Neutrophil (primary cell): ENCODE data around the gene MLLT6.

ENCODE experiments used
- H3K27ac ChIP-seq: fragments of 200-600 bp; sonication (generic); 2 replicates; pipeline ENCODE4 v1.5.1; 2016; ENCODE audit warnings: mild to moderate bottlenecking, moderate library complexity
- H3K27me3 ChIP-seq: fragments of 200-600 bp; sonication (generic); 2 replicates; pipeline ENCODE4 v1.6.0; 2016; ENCODE audit warnings: mild to moderate bottlenecking
- H3K36me3 ChIP-seq: fragments of 200-600 bp; sonication (generic); 2 replicates; pipeline ENCODE4 v1.5.1; 2017
- H3K4me1 ChIP-seq, 2 experiments: fragments of 200-600 bp in 1 of 2; sonication (generic) in 1 of 2; 1 replicate in 1 of 2; 2 replicates in 1 of 2; pipeline versions ENCODE4 v1.5.1 to v1.6.1; 2013 to 2016; ENCODE audit warnings: low read depth in 1 of 2, low read length in 1 of 2, mild to moderate bottlenecking in 1 of 2, moderate library complexity in 1 of 2; ENCODE audit not compliant: control insufficient read depth in 1 of 2, insufficient read depth in 1 of 2
- H3K4me3 ChIP-seq, 2 experiments: fragments of 200-600 bp in 1 of 2; sonication (generic) in 1 of 2; 1 replicate in 1 of 2; 2 replicates in 1 of 2; pipeline ENCODE4 v1.5.1; 2013 to 2016; ENCODE audit warnings: low read depth in 1 of 2, low read length in 1 of 2, mild to moderate bottlenecking in 1 of 2, moderate library complexity in 1 of 2
- H3K9me3 ChIP-seq: fragments of 200-600 bp; sonication (generic); 2 replicates; pipeline ENCODE4 v1.5.1; 2016
- CTCF ChIP-seq: fragments of 200-600 bp; sonication (generic); IDR thresholded peaks from 2 replicates; pipeline ENCODE4 v1.5.1; 2016; ENCODE audit warnings: antibody characterized with exemption

Gene MLLT6

GRCh38 chr17:38659415-38659814 lies 45.7 kb upstream of the MLLT6 start:
- Histone ChIP-seq H3K9me3 (no peaks in the 10 kb centered on the region), H3K4me1 (no peaks in the 10 kb centered on the region), H3K36me3 (no peaks in the 10 kb centered on the region), H3K27me3 (peaks cover 85% of the 10 kb centered on the region), H3K27ac (no peak overlapping the region), H3K4me3 (no peak overlapping the region)
- TF ChIP-seq CTCF, result no peak

- peaks cover 86% of the 10 kb centered on the region for H3K27me3 ChIP-seq
- H3K27ac ChIP-seq, result no peak overlapping the region
- no peak overlapping the region for H3K4me3 ChIP-seq
- H3K4me1 ChIP-seq, result no peaks in the 10 kb centered on the region
- no peaks in the 10 kb centered on the region for H3K9me3 ChIP-seq
- no peak for TF ChIP-seq CTCF
- no peaks in the 10 kb centered on the region for H3K36me3 ChIP-seq
Measured at GRCh38 chr17:38660097-38661025, 44.7 kb upstream of the MLLT6 start.

GRCh38 chr17:38663125-38663751 lies 41.8 kb upstream of the MLLT6 start:
- no peaks in the 10 kb centered on the region for H3K4me1 ChIP-seq
- peaks cover 89% of the 10 kb centered on the region for H3K27me3 ChIP-seq
- no peak overlapping the region for H3K4me3 ChIP-seq
- no peak for TF ChIP-seq CTCF
- no peaks in the 10 kb centered on the region for H3K36me3 ChIP-seq
- H3K9me3 ChIP-seq, result no peaks in the 10 kb centered on the region
- H3K27ac ChIP-seq, result no peak overlapping the region

- no peak for TF ChIP-seq CTCF
- Histone ChIP-seq H3K4me1 (no peaks in the 10 kb centered on the region), H3K9me3 (no peaks in the 10 kb centered on the region), H3K27me3 (peaks cover 89% of the 10 kb centered on the region), H3K27ac (no peak overlapping the region), H3K36me3 (no peaks in the 10 kb centered on the region), H3K4me3 (no peak overlapping the region)
Measured at GRCh38 chr17:38663964-38664644, 41.0 kb upstream of the MLLT6 start.

- TF ChIP-seq CTCF, result peak; percentile 92
- Histone ChIP-seq H3K36me3 (no peaks in the 10 kb centered on the region), H3K4me1 (no peaks in the 10 kb centered on the region), H3K27ac (no peak overlapping the region), H3K4me3 (no peak overlapping the region), H3K9me3 (no peaks in the 10 kb centered on the region), H3K27me3 (peaks cover 94% of the 10 kb centered on the region)
Measured at GRCh38 chr17:38667099-38667786, 37.8 kb upstream of the MLLT6 start.
